Activated T-cell treated with anti-CD3 and anti-CD28 coated beads for 4 hours (primary cell): Measurements from ENCODE around the gene SNTG2.
"Not testable (repeated sequence)": the region's sequence is repeated elsewhere in the genome, so short reads cannot be mapped to it uniquely, and the experiment has no call there.

Source experiments
- DNase-seq: peaks from one replicate; pipeline ENCODE4 v3.0.0-alpha.2; 2020

Gene SNTG2

GRCh38 chr2:1350111-1350510 lies 399.5 kb downstream of the SNTG2 start:
- DNase-seq, result no peak

GRCh38 chr2:1353124-1353523 lies 402.5 kb downstream of the SNTG2 start:
- DNase-seq, result no peak

- DNase-seq, result no peak
These were observed 402.9 kb downstream of the SNTG2 start for GRCh38 chr2:1353543-1353942.

GRCh38 chr2:1360144-1360543 lies 409.5 kb downstream of the SNTG2 start:
- no peak for DNase-seq

- no peak for DNase-seq
These were observed 410.1 kb downstream of the SNTG2 start for GRCh38 chr2:1360557-1361250.

GRCh38 chr2:1363367-1363766 lies 412.7 kb downstream of the SNTG2 start:
- DNase-seq, result no peak

- peak; percentile 9 for DNase-seq
These were observed 416.0 kb downstream of the SNTG2 start for GRCh38 chr2:1366546-1367134.

- DNase-seq, result no peak
These were observed 417.0 kb downstream of the SNTG2 start for GRCh38 chr2:1367601-1368000.

- DNase-seq, result no peak
These were observed 419.3 kb downstream of the SNTG2 start for GRCh38 chr2:1369905-1370304.

GRCh38 chr2:1370461-1370860 lies 419.8 kb downstream of the SNTG2 start:
- DNase-seq, result no peak

- DNase-seq, result no peak
These were observed 420.4 kb downstream of the SNTG2 start for GRCh38 chr2:1371082-1371481.

- DNase-seq, result no peak
These were observed 423.2 kb downstream of the SNTG2 start for GRCh38 chr2:1373830-1374229.

- DNase-seq, result no peak
These were observed 423.6 kb downstream of the SNTG2 start for GRCh38 chr2:1374287-1374686.

- DNase-seq, result no peak
These were observed 425.1 kb downstream of the SNTG2 start for GRCh38 chr2:1375794-1376193.

GRCh38 chr2:1377473-1377872 lies 426.8 kb downstream of the SNTG2 start:
- no peak for DNase-seq

GRCh38 chr2:1378456-1379150 lies 428.0 kb downstream of the SNTG2 start:
- no peak for DNase-seq

- DNase-seq, result no peak
These were observed 431.0 kb downstream of the SNTG2 start for GRCh38 chr2:1381644-1382043.

- DNase-seq, result not testable (repeated sequence)
These were observed 437.5 kb downstream of the SNTG2 start for GRCh38 chr2:1387954-1388725.

- DNase-seq, result not testable (repeated sequence)
These were observed 439.5 kb downstream of the SNTG2 start for GRCh38 chr2:1390118-1390517.

GRCh38 chr2:1393321-1393720 lies 442.7 kb downstream of the SNTG2 start:
- DNase-seq, result no peak

- no peak for DNase-seq
These were observed 444.2 kb downstream of the SNTG2 start for GRCh38 chr2:1394709-1395408.

GRCh38 chr2:1397350-1397749 lies 446.7 kb downstream of the SNTG2 start:
- no peak for DNase-seq

GRCh38 chr2:1398191-1398590 lies 447.5 kb downstream of the SNTG2 start:
- DNase-seq, result no peak
